GM11168 (cell line): ENCODE data around the gene OR8K1.

Experiments used
- in situ Hi-C: fragments of 300-500 bp; cut with MboI; formaldehyde crosslinking; loops from one replicate; pipeline ENCODE4 v1.12.0; 2022; ENCODE audit warnings: low sequenced_read_pairs; ENCODE audit not compliant: unreplicated experiment

OR8K1 gene

GRCh38 chr11:56345739-56346138 lies at the start of gene OR8K1:
OR8K1 (plus strand) TSS chr11:56346039; CDS start chr11:56346039, 0 bp downstream.
- in situ Hi-C loops = no loop called here

- in situ Hi-C loops = no loop called here
Measured at GRCh38 chr11:56296898-56297297, 48.9 kb upstream of the OR8K1 start.

- in situ Hi-C loops = no loop called here
Measured at GRCh38 chr11:56307836-56308235, 38.0 kb upstream of the OR8K1 start.

GRCh38 chr11:56314844-56315243 lies 31.0 kb upstream of the OR8K1 start, which contains the start of gene OR8K3:
OR8K3 (plus strand) TSS chr11:56315144; CDS start chr11:56318307, 3,163 bp downstream.
- in situ Hi-C loops = no loop called here

GRCh38 chr11:56331861-56332491 lies 13.9 kb upstream of the OR8K1 start:
- in situ Hi-C loops = no loop called here

GRCh38 chr11:56333156-56333555 lies 12.7 kb upstream of the OR8K1 start:
- in situ Hi-C loops = no loop called here

GRCh38 chr11:56340289-56340688 lies 5.5 kb upstream of the OR8K1 start:
- in situ Hi-C loops = no loop called here

GRCh38 chr11:56353991-56354390 lies 8.2 kb downstream of the OR8K1 start, which contains the start of gene OR8J1:
OR8J1 (plus strand) TSS chr11:56354291; CDS start chr11:56360247, 5,956 bp downstream.
- in situ Hi-C loops = no loop called here

- in situ Hi-C loops = no loop called here
Measured at GRCh38 chr11:56375324-56375723, 29.5 kb downstream of the OR8K1 start, which contains the start of gene OR8U1. OR8U1 (plus strand) TSS chr11:56375624; CDS start chr11:56375624, 0 bp downstream.

- in situ Hi-C loops = no loop called here
Measured at GRCh38 chr11:56380120-56380519, 34.3 kb downstream of the OR8K1 start.

- in situ Hi-C loops = no loop called here
Measured at GRCh38 chr11:56394381-56394780, 48.5 kb downstream of the OR8K1 start.

- in situ Hi-C loops = no loop called here
Measured at GRCh38 chr11:56396047-56396446, 50.2 kb downstream of the OR8K1 start.
